K562 (cell line): ENCODE data around the gene RYR3.

Experiments used
- AFF4 ChIP-seq: sonication (generic); formaldehyde crosslinking; IDR thresholded peaks from 2 replicates; pipeline ENCODE4 v1.8.0; 2023; ENCODE audit warnings: mild to moderate bottlenecking, missing genetic modification reagents
- CTCF ChIP-seq, 3 experiments: IDR thresholded peaks in 2 of 3; conservative IDR thresholded peaks in 1 of 3; 2 replicates each; pipeline ENCODE4 v1.5.1; 2011 to 2012; ENCODE audit warnings: low read length in 3 of 3, mild to moderate bottlenecking in 3 of 3, control low read depth in 2 of 3, improper control_type of control experiment in 1 of 3, inconsistent platforms in 1 of 3, low read depth in 1 of 3, mixed read lengths in 1 of 3, moderate library complexity in 1 of 3; ENCODE audit not compliant: insufficient read depth in 2 of 3
- ETV5 ChIP-seq: sonication (generic); formaldehyde crosslinking; IDR thresholded peaks from 2 replicates; pipeline ENCODE4 v1.4.0; 2020; ENCODE audit warnings: low read depth, mild to moderate bottlenecking, missing genetic modification reagents
- FOXA1 ChIP-seq: fragments of 450-650 bp; IDR thresholded peaks from 2 replicates; pipeline ENCODE4 v1.6.1; 2016; ENCODE audit warnings: mild to moderate bottlenecking, borderline replicate concordance
- MYC ChIP-seq, 2 experiments: fragments of 250-450 bp in 1 of 2; sonication (Bioruptor Pico) in 1 of 2; IDR thresholded peaks; 2 replicates each; pipeline versions ENCODE4 v1.5.1 to v1.6.1; 2012 to 2021; ENCODE audit warnings: low read depth in 2 of 2, borderline replicate concordance in 1 of 2, improper control_type of control experiment in 1 of 2, low read length in 1 of 2, mild to moderate bottlenecking in 1 of 2, moderate library complexity in 1 of 2
- SMC3 ChIP-seq: conservative IDR thresholded peaks from 2 replicates; pipeline ENCODE4 v1.6.1; 2011; ENCODE audit warnings: low read depth, low read length, improper control_type of control experiment; ENCODE audit not compliant: insufficient read depth
- ZNF212 ChIP-seq: fragments of 450-650 bp; formaldehyde crosslinking; IDR thresholded peaks from 2 replicates; pipeline ENCODE4 v1.4.0; 2020; ENCODE audit warnings: mild to moderate bottlenecking
- ZNF766 ChIP-seq: fragments of 200-800 bp; sonication (Bioruptor generic); conservative IDR thresholded peaks from 2 replicates; pipeline ENCODE4 v1.6.1; 2016; ENCODE audit warnings: missing genetic modification characterization, missing compliant biosample characterization

GRCh38 chr15:33638453-33638852 lies 327.7 kb downstream of the RYR3 start:
- TF ChIP-seq CTCF (IDR thresholded peaks at IDR 0.05 in 2 of 3, conservative IDR thresholded peaks at IDR 0.05 in 1 of 3; ENCODE audit: insufficient read depth in 2 of 3, low read depth in 1 of 3, low read length in 3 of 3): no peak
- TF ChIP-seq ETV5 (CRISPR knock-in tag): no peak
- no peak for TF ChIP-seq SMC3
- no peak for TF ChIP-seq ZNF766 (CRISPR knock-in tag)
- TF ChIP-seq MYC (IDR thresholded peaks at IDR 0.05; ENCODE audit: low read depth, low read length): no peak
- no peak for TF ChIP-seq MYC (CRISPR knock-in tag; IDR thresholded peaks at IDR 0.05; ENCODE audit: borderline replicate concordance, low read depth)
- TF ChIP-seq FOXA1: no peak
- TF ChIP-seq ZNF212 (CRISPR knock-in tag): no peak
- no peak for TF ChIP-seq AFF4 (CRISPR knock-in tag)
